A549 treated with AZD2906 at 1 μM for 4 hours (cell line): ENCODE results near the gene PHOX2A. TPM values are rescaled to one million over a fixed set of nuclear protein-coding genes. Genes with fewer than 3 reads are reported as not detected.

Source experiments
- total RNA-seq: library from RNA; stranded (reverse); fragments of 200-300 nt; extraction: Qiagen RNA extraction; gene quantifications from 5 replicates; pipeline ENCODE4 v1.2.3, GENCODE V29; 2022

Gene PHOX2A
- total RNA-seq, result not detected in 5 replicates

GRCh38 chr11:72244060-72244360 is at the start of gene PHOX2A:
PHOX2A (minus strand) TSS chr11:72244176; CDS start chr11:72244004, 172 bp downstream.

GRCh38 chr11:72224564-72225410 is 19.2 kb downstream of the PHOX2A start, which contains the start of gene INPPL1:
INPPL1 (plus strand) TSS chr11:72224767; CDS start chr11:72224985, 218 bp downstream.

GRCh38 chr11:72216638-72217037 is 27.3 kb downstream of the PHOX2A start, which contains the start of gene FOLR2:
FOLR2 (plus strand) TSS chr11:72216794; CDS start chr11:72218585, 1,791 bp downstream.

GRCh38 chr11:72191961-72192381 is 52.0 kb downstream of the PHOX2A start, which contains the start of gene FOLR1:
FOLR1 (plus strand) TSS chr11:72192140; CDS start chr11:72192174, 34 bp downstream.

Other genes with a start within 250 kb of the PHOX2A start
- gene IL18BP, start 245.3 kb downstream of the PHOX2A start, total RNA-seq, result 2.2 to 2.9 TPM (median 2.8 TPM) in 5 replicates
- 58.7 to 69.7 TPM (median 62.4 TPM) in 5 replicates for gene NUMA1, start 163.6 kb downstream of the PHOX2A start, total RNA-seq
- 6.9 to 8.7 TPM (median 7.7 TPM) in 5 replicates for gene LRRC51, start 163.3 kb downstream of the PHOX2A start, total RNA-seq
- 124 to 159 TPM (median 142 TPM) in 5 replicates for gene LAMTOR1, start 140.9 kb downstream of the PHOX2A start, total RNA-seq
- gene TOMT, start 138.3 kb downstream of the PHOX2A start, total RNA-seq, result not detected in 5 replicates
- gene ANAPC15, start 131.5 kb downstream of the PHOX2A start, total RNA-seq, result 76.2 to 90.1 TPM (median 88.6 TPM) in 5 replicates
- 0.17 to 0.34 TPM (median 0.25 TPM) in 3 of 5 replicates, not detected in the others for gene FOLR3, start 108.5 kb downstream of the PHOX2A start, total RNA-seq
- 0.06 to 0.21 TPM (median 0.09 TPM) in 5 replicates for gene FOLR1, start 52.0 kb downstream of the PHOX2A start, total RNA-seq
- gene FOLR2, start 27.4 kb downstream of the PHOX2A start, total RNA-seq, result not detected in 5 replicates
- gene INPPL1, start 19.4 kb downstream of the PHOX2A start, total RNA-seq, result 52.9 to 78.0 TPM (median 63.8 TPM) in 5 replicates
- 13.1 to 18.1 TPM (median 16.4 TPM) in 5 replicates for gene CLPB, start 190.4 kb upstream of the PHOX2A start, total RNA-seq